NCI-H2196 treated with DMSO at 0.1 percent for 48 hours (cell line): ENCODE measurements around the gene GRK5.
"Not testable (repeated sequence)": the region's sequence is repeated elsewhere in the genome, so short reads cannot be mapped to it uniquely, and the experiment has no call there.

Experiments used
- DNase-seq: peaks from one replicate; lab custom pipeline; 2025; ENCODE audit not compliant: unreplicated experiment; lab: John Stamatoyannopoulos, UW

GRK5 gene

DNA sequence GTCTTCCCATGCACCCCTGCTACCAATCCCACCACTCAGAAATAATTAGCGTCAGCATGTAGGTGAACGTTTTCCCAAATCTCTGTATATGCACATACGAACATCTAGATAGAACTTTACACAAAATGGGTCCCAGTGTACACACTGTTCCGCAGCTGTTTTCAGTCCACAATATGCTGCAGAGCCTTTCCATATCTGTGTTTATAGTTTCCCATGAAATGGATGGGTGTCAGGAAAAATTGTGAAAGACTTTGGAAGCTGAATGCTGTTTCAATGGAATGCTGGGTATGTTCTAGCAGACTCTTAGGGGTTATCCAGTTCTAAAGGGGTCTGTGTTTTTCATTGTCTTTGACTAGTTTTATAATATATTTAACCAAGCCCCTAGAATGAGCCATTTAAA, 13.8 kb downstream of the GRK5 start:
- DNase-seq, result no peak

DNA sequence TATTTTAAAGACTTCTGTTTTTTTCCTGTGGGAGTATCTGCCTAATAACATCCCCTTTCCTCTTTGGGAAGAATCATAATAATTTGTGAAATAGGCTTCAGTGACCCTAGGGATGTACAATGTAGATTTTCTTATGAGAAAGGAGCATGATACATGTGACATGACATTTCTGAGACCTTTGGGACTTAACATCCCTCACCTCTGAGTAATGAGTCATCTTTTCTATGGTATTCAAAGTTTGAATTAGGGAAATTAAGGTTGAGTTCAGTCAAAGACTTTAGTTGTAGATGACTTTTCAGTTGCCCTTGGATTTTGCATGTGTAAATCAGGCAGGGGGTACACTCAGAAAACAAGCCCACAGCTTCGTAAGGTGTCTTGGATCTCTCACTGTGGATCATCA, 14.3 kb downstream of the GRK5 start:
- DNase-seq, result no peak

GRCh38 chr10:119222537-119222936, 15.2 kb downstream of the GRK5 start:
- DNase-seq, result no peak

DNA sequence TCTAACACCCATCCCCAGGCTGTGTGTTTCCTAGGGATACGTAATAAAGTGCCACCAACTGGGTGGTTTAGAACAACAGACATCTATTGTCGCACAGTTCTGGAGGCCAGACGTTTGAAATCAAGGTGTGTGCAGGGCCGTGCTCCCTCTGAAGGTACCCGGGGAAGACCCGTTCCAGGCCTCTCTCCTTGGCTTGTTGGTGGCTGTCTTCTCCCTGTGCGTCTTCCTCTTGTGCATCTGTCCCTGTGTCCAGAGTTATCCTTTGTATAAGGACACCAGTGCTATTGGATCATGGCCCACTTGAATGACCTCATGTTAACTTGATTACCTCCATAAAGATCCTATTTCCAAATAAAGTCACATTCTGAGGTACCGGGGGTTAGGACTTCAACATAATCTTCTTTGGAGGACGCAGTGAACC, 15.6 kb downstream of the GRK5 start:
- no peak for DNase-seq

GRCh38 chr10:119225083-119225658, 17.8 kb downstream of the GRK5 start:
- no peak for DNase-seq

DNA sequence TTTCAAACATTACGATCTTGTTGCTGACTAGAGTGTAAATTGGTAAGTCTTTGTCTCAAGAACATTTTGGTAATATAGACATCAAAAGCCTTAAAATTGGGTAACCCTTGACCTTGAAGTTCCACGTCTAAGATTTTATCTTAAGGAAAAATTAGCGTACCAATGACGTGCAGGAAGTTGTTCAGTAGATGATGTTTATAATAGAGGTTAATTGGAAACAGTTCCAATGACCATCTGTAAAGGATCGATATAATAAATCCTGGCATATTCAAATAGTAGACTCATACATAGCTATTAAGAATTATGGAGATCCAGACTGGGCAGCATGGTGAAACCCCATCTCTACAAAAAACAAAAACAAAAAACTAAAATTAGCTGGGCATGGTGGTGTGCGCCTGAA, 20.5 kb downstream of the GRK5 start:
- no peak for DNase-seq

DNA sequence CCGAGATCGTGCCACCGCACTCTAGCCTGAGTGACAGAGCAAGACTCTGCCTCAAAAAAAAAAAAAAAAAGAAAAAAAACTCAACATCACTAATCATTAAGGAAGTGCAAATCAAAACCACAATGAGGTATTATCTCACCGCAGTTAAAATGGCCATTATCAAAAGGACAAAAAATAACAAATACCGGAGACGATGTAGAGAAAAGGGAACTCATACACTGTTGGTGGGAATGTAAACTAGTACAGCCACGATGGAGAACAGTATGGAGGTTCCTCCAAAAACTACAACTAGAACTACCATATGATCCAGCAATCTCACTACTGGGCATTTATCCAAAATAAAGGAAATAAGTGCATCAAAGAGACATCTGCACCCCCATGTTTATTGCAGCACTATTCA, 24.3 kb downstream of the GRK5 start:
- DNase-seq, result no peak

- DNase-seq, result not testable (repeated sequence)
These were observed 25.1 kb downstream of the GRK5 start for GRCh38 chr10:119232439-119232838.

- no peak for DNase-seq
These were observed 25.9 kb downstream of the GRK5 start for GRCh38 chr10:119233123-119233820.

DNA sequence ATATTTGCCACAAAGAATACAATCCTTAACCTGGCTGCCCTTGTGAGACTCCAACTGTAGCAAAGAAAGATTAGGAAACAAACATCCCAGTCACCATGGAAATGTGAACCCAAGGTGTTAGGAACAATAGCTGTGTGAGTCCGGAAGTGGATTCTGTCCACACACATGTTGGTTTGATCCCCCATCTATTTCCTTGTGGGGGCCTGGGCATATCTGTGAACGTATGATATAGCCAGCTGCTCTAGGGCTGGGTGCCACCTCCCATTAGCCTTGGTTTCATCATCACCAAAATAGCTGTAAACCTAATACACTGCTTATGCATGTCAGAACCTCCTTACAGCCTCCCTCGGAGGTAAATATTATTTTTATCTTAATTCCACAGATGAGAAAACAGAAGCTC, 26.4 kb downstream of the GRK5 start:
- DNase-seq, result no peak

- no peak for DNase-seq
These were observed 28.0 kb downstream of the GRK5 start for GRCh38 chr10:119235356-119235755.

- DNase-seq, result no peak
These were observed 30.5 kb downstream of the GRK5 start for GRCh38 chr10:119237722-119238436.

GRCh38 chr10:119238577-119238976, 31.2 kb downstream of the GRK5 start:
- DNase-seq, result no peak

DNA sequence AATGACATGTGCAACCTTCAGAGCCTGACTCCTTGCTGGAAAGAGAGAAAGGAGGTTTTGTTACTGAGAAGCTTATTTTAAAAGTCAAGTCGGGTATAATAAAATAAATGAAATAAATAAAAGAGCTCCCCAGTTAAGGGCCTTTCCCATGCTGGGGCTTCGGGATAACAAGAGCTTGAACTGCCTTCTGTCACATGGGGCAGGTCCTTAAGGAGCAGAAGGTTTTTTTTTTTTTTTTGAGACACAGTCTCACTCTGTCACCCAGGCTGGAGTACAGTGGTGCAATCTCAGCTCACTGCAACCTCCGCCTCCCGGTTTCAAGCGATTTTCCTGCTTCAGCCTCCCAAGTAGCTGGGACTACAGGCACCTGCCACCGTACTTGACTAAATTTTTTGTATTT, 31.6 kb downstream of the GRK5 start:
- DNase-seq, result not testable (repeated sequence)

DNA sequence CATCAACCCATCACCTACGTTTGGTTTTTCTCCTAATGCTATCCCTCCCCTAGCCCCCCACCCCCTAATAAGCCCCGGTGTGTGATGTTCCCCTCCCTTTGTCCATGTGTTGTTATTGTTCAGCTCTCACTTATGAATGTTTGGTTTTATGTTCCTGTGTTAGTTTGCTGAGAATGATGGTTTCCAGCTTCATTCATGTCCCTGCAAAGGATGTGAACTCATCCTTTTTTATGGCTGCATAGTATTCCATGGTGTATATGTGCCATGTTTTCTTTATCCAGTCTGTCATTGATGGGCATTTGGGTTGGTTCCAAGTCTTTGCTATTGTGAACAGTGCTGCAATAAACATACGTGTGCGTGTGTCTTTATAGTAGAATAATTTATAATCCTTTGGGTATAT, 32.3 kb downstream of the GRK5 start:
- not testable (repeated sequence) for DNase-seq

DNA sequence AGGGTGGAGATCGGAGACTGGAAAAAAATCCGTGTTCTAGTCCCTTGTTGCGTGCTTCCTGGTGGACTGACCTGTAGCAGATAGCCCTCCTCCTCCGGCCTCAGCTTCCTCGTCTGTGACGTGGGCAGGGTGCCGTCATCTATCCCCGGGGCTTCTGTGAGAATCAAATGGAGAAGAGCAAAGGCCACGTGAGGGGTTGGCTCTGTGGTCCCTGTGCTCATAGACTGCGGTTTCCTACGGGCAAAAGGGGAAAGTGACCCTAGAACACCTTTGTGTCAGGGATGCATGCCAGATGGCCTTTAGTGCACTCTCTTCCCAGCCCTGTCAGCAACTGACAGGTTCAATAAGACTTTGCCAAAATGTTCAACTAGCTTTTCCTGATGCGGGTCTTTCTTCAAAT, 33.7 kb downstream of the GRK5 start:
- no peak for DNase-seq

- DNase-seq, result no peak
These were observed 34.8 kb downstream of the GRK5 start for GRCh38 chr10:119242186-119242585.

DNA sequence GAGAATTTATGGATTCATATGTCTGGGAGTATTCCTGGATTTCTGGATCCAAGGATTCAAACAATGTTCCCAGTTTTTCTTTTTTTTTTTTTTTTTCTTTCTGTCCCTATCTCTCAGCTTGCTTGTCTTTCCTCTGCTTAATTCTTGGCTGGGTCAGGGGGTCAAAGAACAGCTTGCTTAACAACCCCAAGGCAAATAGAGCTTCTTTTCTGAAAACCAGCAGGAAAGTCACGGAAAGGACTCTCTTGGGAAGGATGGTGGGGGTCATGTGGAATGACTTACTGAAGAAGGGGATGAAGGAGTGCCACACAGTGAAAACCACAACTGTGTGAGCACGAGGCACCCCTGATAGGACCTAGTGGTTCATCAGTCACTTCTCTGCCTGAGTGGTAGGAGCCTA, 36.1 kb downstream of the GRK5 start:
- no peak for DNase-seq

DNA sequence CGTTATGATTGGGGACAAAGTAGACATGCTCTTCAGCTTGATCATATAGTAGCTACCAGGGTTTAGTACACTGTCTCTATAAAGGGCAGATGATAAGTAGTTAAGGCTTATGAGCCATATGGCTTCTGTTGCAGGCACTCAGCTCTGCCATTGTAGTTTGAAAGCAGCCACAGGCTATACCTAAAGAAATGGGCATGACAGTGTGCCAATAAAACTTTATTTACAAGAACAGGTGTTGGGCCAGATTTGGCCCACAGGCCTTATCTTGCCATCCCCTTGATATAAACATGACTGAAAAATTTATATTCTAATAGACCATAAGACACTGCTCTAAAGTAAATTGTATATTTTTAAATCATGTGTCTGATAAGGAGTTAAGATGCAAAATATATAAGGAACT, 36.6 kb downstream of the GRK5 start:
- DNase-seq, result no peak

DNA sequence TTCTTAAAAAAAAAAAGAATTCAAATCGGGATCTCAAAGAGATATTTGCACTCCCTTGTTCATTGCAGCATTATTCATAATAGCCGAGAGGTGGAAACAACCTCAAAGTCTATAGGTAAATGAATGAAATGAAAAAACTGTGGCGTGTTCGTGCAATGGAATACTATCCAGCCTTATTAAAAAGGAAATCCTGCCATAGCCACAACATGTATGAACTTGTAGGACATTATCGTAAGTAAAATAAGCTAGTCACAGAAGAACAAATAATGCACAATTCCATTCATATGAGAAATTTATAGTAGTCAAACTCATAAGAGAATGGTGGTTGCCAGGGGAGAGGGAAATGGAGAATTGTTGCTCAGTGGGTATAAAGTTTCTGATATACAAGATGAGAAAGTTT, 37.9 kb downstream of the GRK5 start:
- no peak for DNase-seq

DNA sequence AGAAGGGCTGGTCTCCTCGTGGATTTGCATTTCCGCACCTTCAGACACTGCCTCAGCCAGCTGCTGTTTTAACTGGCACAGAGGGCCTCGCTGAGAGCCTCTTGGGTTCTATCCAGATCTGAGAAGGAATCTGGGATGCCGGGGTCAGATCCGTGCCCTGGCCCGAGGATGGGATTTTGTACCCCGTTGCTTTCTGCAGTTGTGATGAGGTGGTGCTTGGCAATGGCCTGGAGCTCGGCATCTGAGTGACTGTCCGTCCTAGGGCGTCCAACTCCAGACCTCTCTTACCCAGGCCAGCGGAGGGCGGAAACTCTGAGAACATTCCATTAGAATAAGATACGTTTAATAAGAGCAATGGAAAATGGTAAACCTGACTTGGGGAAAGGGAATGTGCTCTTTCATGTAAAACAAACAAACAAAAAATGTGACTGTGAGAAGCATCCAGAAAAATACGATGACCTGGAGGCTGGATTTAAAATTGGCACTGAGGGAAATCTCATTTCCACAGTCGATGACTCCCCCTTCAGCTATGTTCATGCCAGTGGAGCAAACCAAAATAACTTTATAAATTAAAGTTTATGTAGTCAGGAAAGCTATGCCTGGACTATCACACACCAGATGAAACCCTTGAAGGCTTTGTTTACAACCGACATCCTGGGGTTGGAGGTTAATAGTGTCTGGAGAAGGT, 39.6 kb downstream of the GRK5 start:
- no peak for DNase-seq

DNA sequence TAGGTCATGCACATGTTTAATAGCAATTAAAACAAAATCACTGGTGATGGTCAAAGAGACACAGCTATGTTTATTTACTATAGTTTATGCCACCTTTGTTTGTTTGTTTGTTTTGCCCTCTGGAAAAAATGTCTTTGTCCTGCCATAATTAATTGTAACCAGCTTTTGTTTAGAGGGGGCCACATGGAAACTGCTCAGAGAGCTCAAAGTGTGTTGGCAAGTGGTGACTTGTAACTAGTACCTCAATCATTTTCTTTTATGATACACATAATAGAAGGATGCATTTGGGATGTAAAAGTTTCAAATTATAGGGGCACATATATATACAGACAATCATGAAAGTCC, 40.2 kb downstream of the GRK5 start:
- no peak for DNase-seq
